A172 (cell line): Measurements from ENCODE around the gene HEBP2. TPM values are rescaled to one million over a fixed set of nuclear protein-coding genes. Genes with fewer than 3 reads are reported as not detected.

ENCODE experiments used
- DNase-seq: peaks from one replicate; pipeline ENCODE4 v3.0.0-alpha.2; 2015; ENCODE audit warnings: low spot score
- total RNA-seq: library from RNA; depleted of rRNA; stranded (reverse); fragments of >200 nt; shearing (Covaris generic); gene quantifications from 2 replicates; pipeline ENCODE4 v1.2.3, GENCODE V29; 2014

Gene HEBP2
- total RNA-seq, 1 experiment from 2014 or later = 33.4 TPM

DNA sequence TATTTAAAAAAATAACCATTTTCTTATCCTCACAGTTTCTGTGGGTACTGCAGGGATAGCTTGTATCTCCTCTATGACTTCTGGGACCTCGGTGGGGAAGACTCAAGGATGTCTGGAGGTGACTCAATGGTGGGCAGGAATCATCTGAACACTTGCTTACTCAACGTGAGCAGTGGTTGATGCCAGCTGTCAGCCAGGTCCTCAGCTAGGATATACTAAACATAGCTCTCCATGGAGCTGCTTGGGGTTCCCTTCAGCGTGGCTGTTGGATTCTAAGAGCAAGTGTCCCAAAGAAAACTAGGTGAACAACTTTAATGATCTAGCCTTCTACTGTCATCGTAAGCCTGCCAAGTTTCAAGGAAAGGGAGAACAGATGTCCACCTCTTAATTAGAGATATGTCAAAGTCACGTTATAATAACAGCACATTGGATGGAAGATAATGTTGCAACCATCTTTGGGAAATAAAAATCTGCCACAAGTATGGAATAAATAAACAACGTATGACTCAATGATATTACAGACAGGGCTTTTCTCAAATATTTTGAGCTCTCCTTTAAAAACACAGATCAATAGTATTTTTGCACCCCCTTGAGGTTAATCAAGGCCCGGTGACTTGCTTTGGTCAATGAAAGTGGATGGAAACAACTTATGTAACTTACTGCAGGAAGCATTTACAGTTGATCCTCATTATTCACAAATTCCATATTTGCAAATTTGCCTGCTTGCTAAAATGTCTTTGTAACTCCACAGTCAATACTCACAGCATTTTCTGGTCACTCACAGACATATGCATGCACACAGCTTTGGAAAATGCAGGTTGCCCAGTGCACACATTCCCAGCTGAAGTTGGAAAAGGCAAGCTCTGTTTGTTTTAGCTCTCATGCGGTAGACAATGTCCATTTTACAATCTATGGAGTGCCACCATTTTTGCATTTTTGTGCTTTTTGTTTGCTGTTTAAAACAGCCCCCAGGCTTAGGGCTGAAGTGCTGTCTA lies 6.6 kb upstream of the HEBP2 start:
- DNase-seq = no peak

DNA sequence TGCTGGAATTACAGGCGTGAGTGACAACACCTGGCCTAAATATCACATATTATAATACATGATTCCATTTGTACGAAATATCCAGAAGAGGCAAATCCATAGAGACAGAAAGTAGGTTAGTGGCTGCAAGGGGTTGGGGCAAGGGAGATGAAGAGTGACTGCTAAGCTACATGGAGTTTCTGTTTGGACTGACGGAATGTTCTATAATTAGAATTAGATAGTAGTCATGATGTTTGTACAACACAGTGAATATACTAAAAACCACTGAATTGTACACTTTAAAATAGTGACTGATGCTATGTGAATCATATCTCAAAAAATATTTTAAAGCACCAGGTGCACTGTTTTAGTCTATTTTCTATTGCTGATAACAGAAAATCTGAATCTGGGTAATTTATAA lies 3.7 kb upstream of the HEBP2 start:
- DNase-seq = no peak

DNA sequence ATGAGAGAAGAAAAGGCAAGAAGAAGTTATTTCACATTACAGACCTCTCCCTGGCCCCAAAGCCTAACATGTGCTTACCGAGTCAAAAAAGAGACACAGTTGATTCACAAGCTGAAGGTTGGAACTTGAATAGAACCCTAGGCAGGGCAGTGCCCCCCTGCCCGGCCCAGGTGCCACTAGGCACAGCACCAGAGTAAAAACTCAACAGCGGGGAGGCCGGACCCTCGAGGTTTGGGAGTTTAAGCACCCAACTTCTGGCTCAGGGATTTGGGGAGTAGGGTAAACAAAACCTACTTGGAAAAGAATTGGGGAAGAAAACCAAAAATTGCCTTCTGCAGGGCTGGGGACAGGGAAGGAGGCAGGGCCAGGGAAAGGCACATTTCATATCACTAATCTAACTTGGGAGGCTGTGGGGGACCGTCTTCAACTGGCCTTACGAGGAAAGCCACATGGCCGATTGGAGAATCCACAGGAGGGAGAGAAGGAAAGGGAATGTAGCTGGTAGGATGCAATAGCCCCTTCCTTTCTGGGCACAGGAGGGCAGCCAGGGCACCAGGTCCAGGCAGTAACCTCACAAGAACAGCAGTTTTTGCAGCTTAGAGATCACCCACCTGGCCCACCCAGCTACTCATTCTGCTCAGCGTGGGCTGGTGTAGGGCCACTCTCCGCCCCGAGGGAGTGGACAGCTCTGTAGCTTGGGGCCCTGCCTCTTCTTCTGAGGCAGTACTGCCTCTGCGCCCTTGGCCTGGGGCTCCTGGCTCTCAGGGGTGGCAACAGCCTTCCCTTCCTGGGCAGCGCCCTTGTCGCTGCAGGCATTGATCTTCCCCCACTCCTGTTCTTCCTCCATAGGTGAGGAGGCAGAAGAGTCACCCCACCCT lies 1.8 kb upstream of the HEBP2 start:
- no peak for DNase-seq

DNA sequence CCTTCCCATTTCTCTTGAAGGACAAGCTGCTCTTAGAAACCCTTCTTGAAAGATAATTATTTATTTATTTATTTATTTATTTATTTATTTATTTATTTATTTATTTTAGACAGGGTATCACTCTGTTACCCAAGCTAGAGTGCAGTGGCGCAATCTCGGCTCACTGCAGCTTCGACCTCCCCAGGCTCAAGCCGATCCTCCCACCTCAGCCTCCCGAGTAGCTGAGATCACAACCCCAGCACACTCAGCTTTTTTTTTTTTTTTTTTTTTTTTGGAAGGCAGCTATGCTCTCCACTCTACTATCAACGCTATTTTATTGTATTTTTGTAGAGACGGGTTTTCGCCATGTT lies 1.2 kb upstream of the HEBP2 start:
- DNase-seq = no peak

DNA sequence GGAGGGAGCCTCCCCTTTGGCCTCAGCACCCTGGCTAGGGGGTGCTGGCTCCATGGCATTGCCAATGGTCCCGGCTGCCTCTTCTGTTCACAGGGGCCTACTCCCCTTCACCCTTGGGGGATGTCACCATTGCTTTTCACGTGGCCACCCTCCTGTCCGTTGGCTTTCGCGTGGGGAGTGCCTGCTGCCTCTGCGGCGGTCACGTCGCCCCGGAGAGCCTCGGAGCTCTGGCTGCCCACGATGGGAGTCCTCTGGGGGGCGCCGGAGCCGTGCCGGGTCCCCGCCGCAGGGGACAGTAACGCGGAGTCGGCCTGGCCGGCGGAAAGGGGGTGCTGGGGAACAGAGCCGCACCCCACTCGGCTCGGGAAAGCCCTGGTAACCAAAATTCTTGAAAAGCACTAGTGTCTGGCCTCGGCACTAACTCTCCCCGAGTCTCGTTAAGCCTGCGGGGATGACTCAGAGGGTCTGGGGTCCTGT lies 661 bp upstream of the HEBP2 start:
- DNase-seq = peak; percentile 6

DNA sequence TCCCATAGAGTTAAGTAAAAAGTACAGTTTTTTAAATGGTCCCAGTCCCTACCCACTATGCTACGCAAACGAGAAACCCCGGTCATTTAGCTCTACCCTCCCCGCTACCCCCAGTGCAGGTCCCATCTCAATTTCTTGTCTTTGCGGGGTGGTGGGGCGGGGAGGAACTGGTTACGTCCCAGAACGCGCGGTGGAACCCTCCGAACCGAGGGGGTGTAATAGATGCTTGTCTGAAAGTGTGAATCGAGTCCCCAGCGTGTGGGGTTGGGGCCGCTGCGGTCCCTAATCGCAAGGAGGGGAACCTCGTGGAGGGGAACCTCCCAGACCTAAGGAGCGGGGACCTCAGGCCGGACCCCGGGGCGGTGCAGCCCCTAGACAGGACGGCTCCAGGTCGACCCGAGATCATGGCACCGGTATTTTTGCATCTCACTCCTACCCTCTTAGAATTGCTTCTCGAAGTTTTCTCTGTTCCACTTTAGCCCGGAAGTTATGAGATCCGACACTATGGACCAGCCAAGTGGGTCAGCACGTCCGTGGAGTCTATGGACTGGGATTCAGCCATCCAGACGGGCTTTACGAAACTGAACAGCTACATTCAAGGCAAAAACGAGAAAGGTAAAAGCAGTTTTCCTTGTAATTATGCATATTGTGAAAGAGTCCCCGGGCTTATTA lies 779 bp downstream of the HEBP2 start:
- DNase-seq = no peak

DNA sequence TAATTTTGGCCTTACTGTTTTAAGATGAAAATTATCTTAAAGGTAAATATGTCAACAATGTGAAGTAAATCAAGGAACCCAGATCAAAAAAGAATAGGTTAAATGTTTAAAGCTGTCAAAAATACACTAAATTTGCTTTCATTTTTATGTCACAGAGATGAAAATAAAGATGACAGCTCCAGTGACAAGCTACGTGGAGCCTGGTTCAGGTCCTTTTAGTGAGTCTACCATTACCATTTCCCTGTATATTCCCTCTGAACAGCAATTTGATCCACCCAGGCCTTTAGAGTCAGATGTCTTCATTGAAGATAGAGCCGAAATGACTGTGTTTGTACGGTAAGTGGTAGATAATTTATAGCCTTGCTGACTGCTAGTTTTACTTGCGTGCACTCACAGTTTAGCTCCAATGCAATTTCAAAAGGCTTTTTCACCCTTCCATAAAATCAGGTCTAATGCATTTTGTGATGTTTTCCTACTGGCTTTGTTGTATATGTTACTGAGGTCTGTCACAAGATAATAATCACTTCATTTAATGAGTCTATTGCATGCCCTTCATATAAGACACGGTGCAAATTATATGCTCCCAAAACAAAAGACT lies 1.9 kb downstream of the HEBP2 start:
- DNase-seq = no peak

DNA sequence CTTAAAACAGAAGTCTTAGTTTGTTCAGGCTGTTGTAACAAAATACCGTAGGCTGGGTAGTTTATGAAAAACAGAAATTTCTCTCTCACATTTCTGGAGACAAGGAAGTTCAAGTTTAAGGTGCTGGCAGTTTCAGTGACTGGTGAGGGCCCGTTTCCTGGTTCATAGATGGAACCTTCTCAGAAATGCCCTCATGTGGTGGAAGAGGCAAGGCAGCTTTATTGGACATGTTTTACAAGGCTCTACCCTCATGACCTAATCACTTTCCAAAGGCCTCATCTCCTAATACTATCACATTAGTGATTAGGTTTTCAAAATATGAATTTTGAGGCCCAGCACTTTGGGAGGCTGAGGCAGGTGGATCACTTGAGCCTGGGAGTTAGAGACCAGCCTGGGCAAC lies 2.4 kb downstream of the HEBP2 start:
- DNase-seq = no peak

DNA sequence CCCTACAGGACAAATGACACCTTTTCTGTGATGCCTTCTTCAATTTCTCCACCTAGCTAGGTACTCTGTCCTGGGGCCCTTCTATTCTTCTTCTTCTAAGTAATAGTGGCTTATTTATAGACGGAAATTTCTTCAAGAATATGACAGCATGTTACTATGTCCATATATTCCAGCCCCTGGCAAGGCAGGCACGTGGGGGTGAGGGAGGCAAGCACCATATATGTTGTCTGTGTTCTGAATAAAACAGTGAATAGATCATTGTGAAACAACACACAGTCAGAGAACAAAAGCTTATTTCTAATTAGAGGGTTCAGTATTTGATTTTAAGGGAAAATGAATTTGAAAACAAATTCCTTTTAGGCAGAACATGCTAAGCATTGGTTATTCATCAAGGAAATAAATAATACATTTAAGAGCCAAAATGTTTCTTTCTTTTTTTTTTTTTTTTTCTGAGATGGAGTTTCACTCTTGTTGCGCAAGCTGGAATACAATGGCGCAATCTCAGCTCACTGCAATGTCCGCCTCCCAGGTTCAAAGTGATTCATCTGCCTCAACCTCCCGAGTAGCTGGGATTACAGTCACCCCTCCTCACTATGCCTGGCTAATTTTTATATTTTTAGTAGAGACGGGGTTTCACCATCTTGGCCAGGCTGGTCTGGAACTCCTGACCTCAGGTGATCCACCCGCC lies 6.2 kb downstream of the HEBP2 start:
- DNase-seq = no peak

DNA sequence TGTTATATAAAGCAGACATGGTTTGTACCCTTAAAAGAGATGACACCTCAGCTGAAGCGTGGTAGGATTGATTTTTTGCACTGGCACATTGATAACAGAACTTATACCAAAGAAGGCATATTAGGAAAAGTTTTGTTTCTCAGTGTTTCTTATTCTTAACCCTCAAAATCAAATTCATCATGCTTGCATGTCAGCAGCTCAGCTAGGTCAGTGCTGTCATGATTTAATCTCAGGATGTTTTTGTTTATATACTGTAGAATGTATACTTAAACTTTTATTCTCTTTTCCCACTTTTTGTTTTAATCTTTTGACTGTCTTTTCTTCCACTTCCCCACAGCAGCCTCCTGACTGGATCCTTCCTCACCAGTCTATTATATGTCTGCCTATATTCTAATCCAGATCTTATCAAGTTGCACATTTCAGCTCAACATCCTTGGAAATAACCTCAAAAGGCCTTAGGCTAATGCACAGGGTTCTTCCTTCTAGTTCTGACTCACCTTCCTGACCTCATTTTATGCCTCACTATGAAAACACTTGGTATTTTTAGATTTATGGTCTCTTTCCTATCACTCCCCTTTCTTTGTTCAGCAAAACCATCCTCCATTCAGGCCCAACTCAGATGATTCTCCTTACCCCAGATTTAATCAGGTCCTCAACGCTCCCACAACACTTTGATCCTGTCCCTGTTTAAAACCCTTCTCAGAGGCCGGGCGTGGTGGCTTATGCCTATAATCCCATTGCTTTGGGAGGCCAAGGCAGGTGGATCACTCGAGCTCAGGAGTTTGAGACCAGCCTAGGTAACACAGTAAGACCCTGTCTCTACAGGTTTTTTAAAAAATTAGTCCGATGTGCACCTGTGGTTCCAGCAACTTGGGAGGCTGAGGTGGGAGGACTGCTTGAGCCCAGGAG lies 7.2 kb downstream of the HEBP2 start:
- DNase-seq = peak; percentile 86

DNA sequence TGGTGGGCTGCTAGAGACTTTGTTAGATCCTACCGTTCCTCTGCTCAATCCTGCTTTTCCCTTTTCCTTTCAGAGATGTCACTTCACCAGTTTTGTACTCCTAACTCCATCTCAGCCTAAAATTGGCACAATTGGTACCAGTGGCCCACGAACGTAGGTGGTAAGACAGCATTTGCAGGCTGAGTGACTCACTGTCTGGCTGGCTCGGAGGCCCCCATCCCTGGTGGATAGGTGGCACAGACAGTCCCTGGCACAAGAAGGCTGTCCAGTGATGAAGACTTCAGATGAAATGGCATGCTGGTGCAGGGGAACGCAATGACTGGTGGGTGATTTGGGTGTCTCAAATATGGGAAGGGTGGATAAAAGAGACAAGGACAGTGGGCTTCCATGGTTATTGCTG lies 11.1 kb downstream of the HEBP2 start:
- DNase-seq = no peak

DNA sequence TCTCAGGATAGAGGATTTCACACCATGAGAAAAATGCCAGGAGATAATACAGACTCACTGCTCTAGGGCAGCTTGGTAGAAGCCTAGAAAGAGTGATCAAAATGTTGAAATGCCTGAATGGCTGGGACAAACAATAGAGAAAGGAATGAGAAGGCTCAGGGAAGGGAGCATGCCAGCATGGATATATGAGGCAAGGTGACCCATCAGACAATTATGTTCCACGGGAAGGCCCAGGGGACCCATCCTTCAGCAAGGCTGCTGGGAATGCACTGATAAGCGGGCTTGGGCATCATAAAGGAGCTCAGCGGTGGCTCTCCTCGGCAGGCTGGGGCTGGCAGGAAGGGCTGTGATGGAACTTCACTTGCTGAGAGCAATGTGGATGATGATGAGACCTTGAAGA lies 12.2 kb downstream of the HEBP2 start:
- DNase-seq = no peak

DNA sequence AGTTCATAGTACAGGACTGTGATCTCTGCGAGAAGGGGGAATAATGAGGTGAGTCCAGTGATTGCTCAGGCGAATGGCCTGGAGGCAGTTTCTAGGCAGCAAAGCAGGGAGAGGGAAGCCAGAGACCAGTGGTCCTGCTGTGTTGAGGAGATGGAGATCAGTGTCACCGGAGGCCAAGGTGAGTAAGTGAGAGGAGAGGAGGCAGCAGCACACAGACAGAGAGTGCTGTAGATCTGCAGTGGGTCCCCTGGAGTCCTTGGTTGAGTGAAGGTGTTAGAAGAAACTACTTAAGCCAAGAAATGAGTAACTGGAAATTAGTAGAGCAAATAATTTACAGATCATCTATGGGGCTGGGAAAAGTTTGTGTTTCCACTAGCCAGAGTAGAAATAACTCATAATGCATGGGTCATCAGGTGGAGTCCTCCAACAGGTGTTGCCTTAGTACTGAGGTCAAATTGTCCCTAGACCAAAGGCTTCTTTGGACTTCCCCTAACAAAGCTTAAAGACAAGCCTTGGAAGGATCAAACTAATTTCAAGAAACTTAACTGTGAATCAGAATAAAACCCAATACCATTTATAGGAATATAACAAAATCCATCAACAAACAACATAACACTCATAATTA lies 13.6 kb downstream of the HEBP2 start:
- DNase-seq = no peak

DNA sequence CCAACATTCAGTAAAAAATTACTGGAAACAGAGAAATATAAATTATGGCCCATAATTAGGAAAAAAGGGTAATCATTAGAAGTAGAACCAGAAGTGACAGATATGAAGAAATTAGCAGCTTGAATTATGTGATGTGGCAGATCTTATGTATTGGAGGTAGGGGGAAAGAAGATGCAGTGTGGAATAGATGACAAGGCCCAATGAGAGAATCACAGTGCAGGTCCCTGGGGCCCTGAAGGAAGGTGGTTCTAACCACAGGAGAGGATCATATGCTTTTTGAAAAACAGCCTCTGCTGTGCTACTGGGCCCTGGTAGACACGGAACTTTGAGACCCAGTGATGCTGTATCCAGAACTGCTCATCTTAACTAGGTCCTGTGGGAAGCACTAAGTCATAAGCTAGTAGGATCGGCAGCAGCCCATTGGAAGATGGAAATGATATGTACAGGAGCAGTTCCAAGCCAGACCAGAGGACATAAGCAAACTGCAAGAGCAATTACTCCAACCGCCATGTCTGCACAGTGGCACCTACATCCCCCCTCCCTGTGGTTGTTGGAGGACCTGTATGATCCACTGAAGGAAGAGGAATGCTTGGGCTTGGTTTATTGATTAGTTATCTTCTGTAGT lies 14.2 kb downstream of the HEBP2 start:
- no peak for DNase-seq

DNA sequence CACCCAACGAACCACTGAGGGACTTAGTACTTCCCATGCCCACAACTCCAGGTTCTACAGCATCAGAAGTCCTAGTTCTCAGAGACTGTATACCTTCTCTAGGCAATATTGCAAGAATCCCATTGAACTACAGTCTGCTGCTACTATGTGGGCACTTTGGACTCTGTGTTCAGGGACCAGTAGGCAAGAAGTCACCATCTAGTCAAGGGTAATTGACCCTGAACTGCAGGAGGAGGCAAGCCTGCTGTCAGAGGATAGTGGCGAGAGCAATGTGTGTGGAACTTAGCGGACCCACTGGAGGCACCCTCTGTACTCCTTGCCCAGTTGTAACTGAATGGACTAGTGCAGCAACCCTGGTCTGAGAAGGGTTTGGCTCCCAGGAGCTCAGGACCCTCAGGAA lies 15.7 kb downstream of the HEBP2 start:
- no peak for DNase-seq

DNA sequence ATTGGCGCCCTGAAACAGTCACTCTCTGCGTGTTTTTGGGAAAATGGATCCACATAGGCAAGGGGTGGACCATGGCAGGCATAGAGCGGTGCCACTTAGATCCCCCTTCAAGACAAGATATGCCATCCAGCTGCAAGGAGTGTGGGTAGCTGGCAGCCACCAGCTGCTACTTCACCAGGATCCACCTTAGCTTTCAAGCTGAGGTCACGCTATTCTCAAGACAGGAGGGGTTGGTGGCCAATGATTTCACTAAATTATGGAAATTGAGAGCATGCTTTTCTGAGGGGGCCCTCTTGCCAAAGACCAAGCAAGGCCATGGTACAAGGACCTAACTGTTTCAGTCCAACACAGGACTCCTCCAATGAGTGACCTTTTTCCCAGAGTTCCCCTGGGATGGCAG lies 16.3 kb downstream of the HEBP2 start:
- no peak for DNase-seq

DNA sequence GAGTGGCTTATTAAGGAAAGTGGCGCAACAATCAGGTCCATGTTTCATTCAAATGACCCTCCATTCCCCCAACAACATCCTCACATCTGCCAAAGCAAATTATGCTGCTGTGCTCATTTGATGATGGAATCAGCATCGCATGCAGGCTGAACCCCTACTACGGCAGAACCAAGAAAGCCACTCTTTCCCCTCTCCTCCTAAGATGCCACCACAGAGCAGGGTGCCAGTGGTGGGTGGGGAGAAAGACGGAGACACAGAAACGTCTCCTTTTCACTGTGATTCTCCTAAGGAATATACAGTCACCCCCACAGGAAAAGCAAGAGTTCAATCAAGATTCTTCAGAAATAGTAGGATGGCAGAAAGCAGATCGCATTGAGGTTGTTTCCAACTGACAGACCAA lies 17.1 kb downstream of the HEBP2 start:
- no peak for DNase-seq

DNA sequence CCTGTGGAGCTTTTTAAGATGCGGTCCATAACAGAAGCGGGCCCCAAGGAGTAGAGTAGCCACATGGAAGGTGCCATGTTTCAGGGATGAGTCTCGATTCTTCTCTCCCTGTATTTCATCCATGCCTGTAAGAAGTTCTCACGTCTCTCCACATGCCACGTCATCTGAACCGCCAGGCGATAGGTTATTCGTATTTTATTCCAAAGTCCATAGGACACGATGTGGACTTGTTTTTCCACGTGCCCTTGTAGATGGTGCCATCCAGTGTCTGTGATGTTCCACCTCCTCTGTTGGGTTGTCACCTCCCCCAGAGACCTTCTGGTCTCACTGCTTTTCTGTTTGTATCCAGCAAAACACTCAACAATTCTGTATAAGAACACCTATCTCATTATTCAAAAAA lies 17.6 kb downstream of the HEBP2 start:
- no peak for DNase-seq

DNA sequence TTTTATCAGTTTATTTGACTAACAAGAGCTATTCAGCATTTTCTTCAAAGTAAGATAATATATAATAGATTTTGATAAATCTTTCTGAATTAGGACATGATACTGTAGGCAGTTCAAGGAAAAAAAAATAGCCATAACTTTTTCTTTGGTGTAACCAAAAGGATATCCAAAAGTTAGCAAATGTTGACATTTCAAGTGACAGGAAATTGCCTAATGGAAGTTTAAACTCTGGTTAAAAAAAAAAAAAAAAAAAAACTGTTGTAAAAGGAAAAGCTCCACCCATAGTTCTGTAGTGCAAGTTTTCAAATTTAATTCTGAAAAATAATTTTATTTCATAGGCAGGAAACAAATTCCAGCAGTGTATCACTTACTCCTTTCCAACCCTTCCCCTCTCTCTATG lies 18.8 kb downstream of the HEBP2 start:
- DNase-seq = no peak
